Measurements from ENCODE around the gene THAP7. TPM values are rescaled to one million over a fixed set of nuclear protein-coding genes. Genes with fewer than 3 reads are reported as not detected.
"Not testable (repeated sequence)": the region's sequence is repeated elsewhere in the genome, so short reads cannot be mapped to it uniquely, and the experiment has no call there.

The THAP7 gene
- total RNA-seq, 1 donor from 2014 or later, result 17.6 TPM

DNA sequence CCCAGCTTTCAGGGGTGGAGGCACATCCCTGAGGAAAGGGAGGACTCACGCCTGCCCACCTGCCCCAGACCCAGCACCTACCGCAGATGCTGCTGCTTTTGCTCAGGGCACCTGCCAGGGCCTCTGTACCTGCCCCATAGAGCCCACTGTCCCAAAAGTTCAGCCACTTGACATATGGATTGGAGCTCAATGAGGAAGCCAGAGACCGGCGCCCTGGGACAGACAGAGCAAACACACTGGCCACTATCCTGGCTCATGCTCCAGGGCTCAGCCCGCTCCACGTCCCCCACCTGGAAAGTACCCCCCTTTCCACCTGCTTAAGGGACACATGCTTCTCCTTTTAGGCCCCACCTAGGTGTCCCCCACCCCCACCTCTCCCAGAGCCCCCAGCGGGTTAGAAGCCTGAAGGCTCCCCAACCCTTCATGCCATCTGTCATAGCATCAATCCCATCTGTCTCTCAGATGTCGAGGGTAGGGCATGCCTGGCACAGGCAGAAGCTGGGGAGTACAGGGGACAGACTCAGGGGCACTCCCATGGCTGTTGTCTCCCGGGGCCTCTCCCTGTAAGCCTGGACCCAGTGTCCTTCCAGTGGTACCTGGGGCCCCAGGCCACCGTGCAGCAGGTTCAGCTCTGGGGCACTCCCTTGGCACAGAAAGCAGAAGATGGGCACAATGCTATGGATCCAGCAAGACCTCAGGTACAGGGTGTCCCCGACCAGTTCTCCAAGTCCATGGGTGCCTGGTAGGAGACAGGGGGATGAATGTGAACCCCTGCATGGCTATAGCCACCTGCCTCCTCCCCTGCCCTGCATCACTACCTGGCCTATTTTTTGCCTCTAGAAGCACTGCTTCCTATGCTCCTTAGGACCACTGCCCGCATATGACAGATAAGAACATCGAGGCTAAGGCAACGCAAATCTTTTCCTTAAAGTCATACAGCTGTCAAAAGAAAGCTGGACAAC, 10.8 kb upstream of the THAP7 start:
- DNase-seq (ENCODE audit: low spot score), result no peak

DNA sequence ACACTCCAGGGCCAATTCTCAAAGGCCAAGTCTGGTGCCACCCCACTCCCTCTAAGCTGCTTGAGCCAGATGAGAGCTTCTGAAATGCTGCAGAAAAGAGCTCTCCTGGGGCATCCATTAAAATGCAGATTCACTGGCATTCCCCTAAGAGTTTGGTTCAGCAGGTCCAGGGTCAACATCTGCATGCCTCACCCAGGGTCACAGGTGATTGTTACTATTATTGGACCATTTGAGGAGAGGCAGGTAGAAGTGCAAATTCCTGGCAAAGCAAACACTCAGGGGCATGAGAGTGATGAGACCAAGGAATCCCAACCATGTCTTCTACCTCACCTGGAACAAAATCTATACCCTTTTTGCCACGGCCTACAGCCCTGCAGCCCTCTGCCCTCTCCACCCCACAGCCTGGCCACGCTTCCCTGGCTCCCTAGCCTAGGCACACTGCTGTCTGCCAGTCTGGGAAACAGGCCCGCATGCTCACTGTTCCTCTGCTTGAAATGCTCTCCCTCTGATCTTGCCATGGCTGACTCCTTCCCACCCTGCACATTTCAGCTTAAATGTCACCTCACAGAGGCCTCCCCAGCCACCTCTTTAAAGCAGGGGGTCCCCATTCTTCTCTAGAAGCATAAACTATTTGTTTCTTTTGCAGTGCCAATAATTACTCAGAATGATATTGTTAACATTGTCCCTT, 8.7 kb upstream of the THAP7 start:
- no peak for DNase-seq (ENCODE audit: low spot score)

DNA sequence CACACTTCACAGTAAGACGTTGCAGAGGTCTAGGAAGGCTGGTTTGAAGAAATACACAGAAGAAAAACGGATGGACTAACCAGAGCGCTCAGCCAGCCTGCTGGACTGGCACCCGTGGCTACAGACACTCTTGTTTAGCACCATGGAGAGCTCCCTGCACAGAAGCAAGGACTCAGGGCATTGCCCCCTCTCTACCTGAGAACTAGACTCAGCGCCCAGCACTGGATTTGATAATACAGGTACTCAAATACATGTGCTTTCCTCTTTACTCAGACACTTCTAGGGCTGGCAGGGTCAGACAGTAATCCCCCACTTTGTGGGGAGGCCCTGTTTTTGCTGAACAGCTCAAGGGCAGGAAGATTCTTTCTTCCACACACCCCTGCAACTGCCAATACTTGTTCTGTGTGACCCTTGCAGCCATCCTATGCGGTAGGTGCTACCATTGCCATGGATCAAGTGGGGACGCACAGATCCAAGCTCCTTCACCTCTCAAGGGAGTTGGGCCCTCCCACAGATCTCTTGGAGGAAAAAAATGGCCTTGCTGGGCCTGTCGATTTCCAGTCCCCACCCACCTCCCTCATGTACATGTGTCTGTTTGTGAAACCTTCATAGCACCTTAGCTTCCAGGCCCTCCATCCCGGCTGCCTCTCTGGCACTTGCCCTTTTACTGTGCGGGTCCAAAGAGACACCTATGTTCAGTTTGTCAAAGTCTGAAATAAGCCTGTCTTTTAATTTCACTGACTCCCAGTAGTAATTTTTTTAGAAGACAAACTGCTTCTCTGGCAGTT, 7.9 kb upstream of the THAP7 start:
- DNase-seq (ENCODE audit: low spot score), result peak; percentile 65

DNA sequence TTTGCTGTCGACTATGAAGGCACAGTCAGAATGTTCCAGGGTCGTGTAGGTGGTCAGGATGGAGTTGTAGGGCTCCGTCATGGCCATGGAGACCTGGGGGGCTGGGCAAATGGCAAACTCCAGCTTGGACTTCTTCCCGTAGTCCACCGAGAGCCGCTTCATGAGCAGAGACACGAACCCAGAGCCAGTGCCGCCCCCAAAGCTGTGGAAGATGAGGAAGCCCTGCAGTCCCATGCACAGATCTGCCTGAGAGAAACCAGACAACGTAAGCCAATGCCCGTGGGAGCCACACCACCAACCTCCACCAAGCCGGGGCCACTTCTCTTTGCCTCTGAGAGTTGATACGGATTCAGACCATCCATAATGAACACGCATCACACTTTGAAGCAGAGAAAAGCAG, 7.3 kb upstream of the THAP7 start:
- not testable (repeated sequence) for DNase-seq (ENCODE audit: low spot score)

DNA sequence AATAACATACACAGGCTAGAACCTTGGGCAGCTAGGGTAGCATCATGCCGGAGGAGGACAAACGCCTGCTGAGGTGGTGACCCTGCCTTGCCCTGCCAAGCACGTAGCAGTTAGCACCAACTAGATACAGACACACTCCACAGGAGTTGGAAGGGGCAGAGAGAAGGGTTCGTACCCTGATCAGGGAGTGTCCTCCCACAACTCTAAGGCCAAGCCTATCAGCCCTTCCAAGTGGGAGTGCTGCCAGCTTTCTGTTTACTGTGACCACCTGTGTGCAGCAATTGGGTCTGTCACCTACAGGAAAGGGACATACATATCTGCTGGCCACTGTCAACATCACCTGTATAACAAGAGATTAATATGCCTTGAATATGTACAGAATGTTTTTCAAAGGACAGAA, 1.9 kb upstream of the THAP7 start:
- DNase-seq (ENCODE audit: low spot score), result no peak

DNA sequence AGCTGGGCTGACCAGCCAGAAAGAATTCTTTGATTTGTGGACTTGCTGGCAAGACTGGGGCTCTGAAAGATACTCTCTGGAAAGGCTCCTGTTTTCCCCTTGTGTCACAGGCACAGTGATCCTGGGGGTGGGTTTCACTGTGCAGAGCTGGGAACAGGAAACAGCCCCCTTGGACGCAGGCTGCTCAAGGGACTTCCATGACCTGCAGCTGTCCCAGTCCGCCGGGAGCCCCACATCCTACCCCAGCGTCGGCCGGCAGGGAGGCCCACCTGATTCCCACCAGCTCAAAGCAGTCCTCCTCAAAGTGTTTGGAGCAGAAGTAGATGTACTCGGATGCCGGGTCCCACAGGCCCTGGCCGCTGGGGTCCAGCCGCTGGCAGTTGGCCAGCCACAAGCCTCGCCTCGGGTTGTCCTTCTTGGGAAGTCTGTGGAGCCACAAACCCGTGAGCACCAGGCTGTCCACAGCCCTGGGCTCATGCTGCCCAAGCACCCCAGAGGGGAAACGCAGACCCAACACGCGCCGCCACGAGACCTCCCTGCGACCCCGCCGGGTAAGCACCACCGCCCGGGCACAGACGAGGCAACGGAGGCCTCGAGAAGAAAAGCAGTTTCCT, 824 bp downstream of the THAP7 start:
- no peak for DNase-seq (ENCODE audit: low spot score)

DNA sequence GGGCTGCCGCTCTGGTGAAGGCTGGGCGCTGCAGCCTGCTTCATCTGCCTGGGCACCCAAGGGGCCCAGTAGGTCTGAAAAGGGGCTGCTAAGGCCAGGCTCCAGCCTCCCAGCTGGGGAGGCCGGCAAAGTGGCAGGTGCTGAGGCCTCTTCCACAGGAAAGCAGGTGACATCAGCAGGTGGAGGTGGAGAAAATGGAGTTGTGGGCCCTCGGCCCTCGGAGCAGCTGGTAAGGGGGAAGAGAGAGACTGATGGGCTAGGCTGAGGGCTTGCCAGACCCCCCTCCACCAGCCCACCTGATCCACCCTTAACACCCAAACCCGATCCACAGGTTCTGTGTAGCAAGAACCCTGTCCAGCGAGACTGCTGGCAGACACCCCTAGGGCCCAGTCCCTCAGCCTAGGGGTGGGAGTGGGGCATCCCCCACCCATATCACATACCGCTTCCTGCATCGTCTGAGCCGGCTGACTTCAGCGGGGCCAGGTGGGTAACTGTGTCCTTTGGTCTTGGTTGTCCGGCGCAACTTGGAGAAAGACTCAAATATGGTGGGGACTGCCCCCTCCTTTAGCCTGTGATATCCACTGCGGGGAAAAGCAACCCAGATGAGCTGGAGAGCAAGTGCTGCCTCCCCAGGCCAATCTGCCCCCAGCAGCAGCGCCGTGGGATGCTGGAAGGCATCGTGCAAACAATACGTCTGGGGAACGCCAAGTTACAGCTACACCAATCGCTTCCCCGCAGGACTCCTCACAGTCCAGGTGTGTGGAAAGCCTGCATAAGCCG, 1.5 kb downstream of the THAP7 start:
- DNase-seq (ENCODE audit: low spot score), result no peak

DNA sequence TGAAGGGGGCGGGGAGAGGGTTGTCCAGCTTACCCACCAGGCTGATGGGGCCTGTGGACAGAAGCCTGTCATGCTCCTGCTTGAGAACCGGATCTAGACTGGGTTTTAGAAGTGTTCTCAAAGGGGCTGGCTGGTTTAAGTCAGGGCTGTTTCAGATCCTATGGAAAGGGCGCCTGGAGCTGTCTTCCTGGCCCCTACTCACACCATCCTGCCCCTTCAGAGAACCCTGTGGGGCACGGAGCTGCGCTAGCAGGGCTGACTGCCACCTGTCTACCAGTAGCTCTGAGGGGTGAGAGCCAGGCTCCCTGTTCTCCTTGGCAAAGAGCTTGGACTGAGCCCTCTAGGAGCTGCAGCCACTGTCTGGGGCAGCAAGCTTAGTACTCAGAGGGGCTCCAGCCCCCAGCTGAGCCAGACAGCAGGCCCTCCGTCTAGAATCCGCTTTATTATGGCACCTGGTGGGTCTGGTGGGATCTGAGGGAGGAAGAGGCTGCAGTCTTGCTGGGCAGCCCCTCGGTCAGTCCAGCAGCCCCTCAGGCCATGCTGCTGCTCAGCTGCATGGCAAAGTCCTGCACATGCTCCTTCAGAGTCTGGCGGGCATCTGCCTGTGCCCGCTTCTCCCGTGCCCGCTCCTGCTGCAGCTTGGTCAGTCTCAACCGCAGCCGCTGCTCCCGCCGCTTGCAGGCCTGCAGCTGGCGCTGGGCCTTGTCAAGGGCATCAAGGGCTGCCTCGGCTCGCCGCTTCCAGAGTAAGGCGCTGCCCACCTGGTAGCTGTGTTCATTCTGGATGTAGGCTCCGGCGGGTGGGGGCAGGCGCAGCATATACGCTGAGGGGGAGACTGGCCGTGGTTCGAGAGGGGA, 2.3 kb downstream of the THAP7 start:
- no peak for DNase-seq (ENCODE audit: low spot score)

DNA sequence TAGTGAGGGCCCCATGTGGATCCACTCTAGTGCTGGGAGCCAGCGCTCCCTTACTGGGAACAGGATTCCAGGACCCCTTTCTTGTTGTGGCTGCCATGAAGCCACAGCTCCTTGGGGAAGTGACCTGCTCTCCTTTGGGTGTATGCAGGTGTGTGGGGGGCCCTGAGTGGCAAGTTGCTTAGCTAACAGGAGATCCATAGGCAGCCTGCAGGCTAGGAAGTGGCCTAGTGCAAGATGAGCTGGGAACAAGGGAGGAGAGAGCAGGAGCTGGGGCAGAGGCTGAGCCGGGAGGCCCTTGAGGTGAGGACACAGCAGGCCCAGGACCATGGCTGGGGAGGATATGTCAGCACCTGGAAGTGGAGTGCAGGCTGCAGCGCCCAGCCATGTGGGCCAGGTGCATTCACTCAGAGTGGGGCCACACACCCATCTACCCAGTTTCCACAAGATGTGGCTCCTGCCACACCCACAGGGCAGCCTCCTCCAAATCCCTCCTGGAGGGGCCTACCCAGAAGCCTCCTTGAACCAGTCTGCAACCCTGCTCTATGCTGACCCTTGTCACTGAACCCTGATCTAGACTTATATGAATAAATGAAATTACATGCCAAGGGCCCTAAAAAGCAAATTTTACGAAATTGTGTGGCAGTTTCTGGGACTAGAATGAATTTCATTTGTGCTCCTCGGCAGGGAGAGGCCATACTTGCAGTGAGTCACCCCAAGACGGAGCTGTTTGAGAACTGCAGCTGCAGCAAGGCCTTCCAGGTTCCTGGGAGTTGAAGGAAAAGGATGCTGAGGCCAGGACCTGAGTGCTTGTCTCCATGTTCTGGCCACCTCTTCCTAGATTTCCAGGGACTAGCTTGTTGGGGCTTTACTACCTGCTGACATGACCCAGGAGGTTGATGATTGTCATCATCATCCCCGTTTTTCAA, 3.2 kb downstream of the THAP7 start:
- DNase-seq (ENCODE audit: low spot score), result no peak

DNA sequence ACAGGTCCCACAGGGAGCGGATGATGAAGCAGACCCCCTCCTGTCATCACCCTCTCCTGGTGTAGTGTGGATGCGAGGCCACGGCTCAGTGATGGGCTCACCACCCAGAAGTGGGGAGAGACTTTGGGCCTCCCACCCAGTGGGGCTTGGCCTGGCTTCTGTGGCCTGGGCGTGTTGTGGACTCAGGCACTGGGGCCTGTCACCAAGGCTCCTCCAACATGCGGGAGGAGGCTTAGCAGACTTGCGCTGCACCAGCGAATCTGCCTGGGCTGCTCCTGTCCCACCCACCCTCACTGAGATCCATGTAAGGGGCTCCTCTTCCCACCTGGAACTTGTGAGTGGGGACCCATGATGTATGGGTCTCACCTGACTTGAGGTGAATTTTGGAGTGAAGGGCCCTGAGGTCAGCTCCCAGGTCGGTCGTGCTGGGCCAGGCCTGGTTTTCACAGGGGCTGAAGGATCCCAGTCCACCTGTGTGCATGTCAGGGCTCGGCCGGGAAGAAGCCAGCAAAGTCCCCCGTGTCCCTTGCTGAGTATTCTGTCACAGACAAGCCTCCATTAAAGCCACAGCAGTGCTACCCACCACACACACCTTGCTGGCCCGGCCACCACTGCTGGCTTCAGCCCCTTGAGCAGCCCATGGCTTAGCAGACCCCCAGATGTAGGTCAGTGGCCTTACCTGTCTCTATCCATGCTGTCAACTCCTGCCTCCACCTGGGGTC, 4.2 kb downstream of the THAP7 start:
- no peak for DNase-seq (ENCODE audit: low spot score)

DNA sequence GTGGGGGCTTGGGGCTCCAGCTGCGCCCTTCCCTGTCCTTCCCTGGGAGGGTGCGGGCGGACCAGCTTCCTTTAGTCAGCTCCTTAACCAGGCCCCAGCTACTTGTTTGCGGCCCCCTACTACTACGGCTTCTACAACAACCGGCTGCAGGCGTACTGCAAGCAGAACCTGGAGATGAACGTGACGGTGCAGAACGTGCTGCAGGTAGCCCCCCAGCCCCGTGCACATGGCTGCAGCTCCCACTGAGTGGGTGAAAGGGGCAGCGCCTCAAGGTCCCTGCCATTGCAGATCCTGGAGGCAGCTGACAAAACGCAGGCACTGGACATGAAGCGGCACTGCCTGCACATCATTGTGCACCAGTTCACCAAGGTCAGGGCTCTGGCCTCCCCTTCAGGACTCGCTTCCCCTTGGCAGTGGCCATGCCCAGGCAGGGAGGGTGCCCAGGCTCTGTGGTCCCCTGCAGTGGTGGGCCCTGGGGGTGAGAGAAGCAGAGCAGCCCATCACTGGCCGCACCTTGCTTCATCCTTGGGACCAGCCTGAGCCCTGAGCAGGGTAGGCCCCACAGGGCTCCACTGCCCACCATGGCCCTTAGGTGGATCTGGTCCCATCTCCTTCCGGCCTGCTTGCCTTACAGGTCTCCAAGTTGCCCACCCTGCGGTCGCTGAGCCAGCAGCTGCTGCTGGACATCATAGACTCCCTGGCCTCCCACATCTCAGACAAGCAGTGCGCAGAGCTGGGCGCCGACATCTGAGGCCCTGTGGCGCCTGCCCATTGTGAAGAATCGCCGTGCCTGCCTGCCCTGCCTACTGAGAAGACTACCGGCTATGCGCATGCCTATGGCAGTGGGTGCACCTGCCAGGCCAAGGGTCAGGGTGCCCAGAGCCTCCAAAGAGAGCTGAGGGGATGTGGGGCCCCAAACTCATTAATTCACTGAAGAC, 5.1 kb downstream of the THAP7 start:
- DNase-seq (ENCODE audit: low spot score), result no peak

DNA sequence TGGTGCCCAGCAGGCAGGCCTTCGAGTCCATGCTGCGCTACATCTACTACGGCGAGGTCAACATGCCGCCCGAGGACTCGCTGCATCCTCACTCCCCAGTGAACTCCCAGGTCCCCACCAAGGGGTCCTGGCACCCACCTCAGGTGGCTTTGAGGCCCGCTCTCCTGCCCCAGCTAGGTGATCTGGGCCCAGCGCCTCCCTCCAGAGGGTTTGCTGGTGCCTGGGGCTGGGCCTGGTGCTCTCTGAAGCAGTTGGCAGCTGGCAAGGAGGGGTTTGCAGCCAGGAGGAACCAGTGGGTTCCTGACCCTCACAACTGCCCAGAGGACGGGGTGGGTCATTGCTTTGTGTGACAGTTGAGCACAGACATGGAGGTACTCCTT, 5.9 kb downstream of the THAP7 start:
- no peak for DNase-seq (ENCODE audit: low spot score)

DNA sequence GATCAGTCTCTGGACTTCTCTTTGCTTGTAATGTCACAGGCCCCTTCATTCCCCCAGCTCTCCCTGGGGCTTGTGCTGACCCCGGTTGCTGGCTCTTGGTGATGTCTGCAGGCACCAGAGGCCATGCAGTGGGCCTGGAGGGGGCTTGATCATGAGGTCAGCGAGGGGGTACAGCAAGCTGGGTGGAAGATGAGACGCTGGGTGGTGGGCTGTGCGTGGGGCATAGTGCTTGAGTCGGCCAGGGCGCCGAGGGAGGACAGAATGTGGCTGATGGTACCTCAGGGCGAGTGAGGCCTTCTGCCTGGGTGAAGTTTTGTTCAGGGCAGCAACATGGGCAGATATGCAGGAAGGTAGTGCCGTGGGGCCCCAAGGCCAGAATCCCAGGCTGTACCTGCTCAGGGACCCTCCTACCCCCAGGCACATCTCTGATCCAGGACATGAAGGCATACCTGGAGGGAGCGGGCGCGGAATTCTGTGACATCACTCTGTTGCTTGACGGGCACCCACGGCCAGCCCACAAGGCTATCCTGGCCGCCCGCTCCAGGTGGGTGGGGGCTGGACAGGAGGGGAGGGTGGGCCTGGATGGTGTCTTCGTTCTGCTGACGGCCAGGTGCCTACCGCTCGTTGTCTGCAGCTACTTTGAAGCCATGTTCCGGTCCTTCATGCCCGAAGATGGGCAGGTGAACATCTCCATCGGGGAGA, 6.4 kb downstream of the THAP7 start:
- no peak for DNase-seq (ENCODE audit: low spot score)

DNA sequence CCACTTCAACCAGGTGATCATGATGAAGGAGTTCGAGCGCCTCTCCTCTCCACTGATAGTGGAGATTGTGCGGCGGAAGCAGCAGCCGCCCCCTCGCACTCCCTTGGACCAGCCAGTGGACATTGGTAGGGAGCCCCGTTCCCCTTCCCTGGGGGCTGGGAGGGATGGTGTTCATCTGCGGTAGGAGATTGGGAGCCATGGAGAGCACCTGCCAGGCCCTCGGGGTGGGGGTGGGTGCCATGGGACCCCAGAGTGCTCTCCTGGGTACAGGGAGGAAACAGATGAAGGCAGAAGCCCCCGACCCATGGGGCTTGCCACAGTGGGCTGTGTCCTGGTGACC, 7.0 kb downstream of the THAP7 start:
- DNase-seq (ENCODE audit: low spot score), result no peak

DNA sequence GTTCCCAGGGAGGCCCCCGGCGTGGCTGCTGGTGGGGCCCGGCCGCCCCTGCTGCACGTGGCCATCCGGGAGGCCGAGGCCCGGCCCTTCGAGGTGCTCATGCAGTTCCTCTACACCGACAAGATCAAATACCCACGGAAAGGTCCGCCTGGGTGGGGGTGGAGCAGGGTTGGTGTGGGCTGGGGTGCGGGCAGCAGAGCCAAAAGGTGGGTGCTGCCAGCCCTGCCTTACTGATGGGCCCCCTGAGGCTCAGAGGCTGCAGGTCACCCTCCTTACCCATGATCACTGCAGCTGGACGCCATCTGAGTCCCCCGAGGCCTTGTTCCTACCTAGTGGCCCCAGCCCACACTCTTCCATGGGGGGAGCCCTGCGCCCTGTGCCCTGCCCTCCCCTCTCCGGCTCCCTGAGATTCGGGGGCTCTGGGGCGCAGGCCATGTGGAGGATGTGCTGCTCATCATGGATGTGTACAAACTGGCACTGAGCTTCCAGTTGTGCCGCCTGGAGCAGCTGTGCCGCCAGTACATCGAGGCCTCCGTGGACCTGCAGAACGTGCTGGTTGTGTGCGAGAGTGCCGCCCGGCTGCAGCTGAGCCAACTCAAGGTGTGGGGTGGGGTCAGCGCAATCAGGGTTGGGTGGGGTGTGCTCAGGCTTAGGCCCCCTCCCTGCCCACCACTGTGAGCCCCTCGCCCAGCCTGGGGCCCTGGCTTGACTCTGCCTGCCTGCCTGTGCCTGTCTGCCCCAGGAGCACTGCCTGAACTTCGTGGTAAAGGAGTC, 7.6 kb downstream of the THAP7 start:
- DNase-seq (ENCODE audit: low spot score), result no peak

Measured in umbilical cord (tissue), 2 donors.